HG03103 (cell line): Measurements from ENCODE around the gene TBCB.
"Not testable (repeated sequence)": the region's sequence is repeated elsewhere in the genome, so short reads cannot be mapped to it uniquely, and the experiment has no call there.

ENCODE experiments used
- ATAC-seq: cut with Tn5 transposase; IDR thresholded peaks from one replicate; pipeline ENCODE4 v1.9.1; 2021; ENCODE audit warnings: low read depth; ENCODE audit not compliant: unreplicated experiment

The TBCB gene

GRCh38 chr19:36163813-36164212, 48.5 kb downstream of the TBCB start:
- no peak for ATAC-seq

GRCh38 chr19:36169084-36169760, 54.0 kb downstream of the TBCB start:
- no peak for ATAC-seq

DNA sequence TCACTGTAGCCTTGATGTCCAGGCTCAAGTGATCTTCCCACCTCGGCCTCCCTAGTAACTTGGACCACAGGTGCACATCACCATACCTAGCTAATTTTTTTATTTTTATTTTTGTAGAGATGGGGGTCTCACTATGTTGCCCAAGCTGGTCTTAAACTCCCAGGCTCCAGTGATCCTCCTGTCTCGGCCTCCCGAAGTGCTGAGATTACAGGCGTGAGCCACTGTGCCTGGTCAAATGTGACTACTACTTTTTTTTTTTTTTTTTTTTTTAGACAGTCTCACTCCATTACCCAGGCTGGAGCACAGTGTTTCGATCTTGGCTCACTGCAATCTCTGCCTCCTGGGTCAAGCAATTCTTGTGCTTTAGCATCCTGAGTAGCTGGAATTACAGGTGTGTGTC, 57.6 kb downstream of the TBCB start:
- ATAC-seq: no peak

DNA sequence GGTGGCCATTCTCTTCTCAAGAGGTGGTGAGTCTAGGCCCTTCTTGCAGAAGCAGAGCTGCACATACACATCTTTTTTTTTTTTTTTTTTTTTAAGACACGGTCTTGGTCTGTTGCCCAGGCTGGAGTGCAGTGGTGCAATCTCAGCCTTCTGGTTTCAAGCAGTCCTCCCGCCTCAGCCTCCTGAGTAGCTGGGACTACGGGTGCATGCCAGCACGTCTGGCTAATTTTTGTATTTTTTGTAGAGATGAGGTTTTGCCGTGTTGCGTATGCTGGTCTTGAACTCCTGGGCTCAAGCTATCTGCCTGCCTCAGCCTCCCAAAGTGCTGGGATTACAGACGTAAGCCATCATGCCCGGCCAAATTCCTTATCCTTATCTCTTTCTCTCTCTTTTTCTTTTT, 58.6 kb downstream of the TBCB start:
- not testable (repeated sequence) for ATAC-seq
